PC-3 (cell line): ENCODE data around the gene GSTO2.

Source experiments
- CTCF ChIP-seq: fragments of 300-600 bp; sonication (generic); conservative IDR thresholded peaks from 2 replicates; pipeline ENCODE4 v1.5.1; 2017; ENCODE audit warnings: antibody characterized with exemption, low read depth, mild to moderate bottlenecking, low read length
- EZH2 ChIP-seq: fragments of 300-600 bp; sonication (generic); IDR thresholded peaks from one replicate; pipeline ENCODE4 v1.6.1; 2017; ENCODE audit warnings: antibody characterized with exemption, mild to moderate bottlenecking, low read length; ENCODE audit not compliant: unreplicated experiment
- EZH2phosphoT487 ChIP-seq: fragments of 300-600 bp; sonication (generic); IDR thresholded peaks from 2 replicates; pipeline ENCODE4 v1.6.1; 2018; ENCODE audit warnings: mild to moderate bottlenecking, antibody characterized with exemption, low read length, borderline replicate concordance

GRCh38 chr10:104234934-104235333, 34.0 kb upstream of the GSTO2 start:
- TF ChIP-seq CTCF: no peak
- no peak for TF ChIP-seq EZH2phosphoT487
- no peak for TF ChIP-seq EZH2
